ENCODE measurements around the gene ZNF79. TPM values are rescaled to one million over a fixed set of nuclear protein-coding genes. Genes with fewer than 3 reads are reported as not detected.

ZNF79 gene
- total RNA-seq, 1 experiment from 2014 or later: 9.0 TPM

DNA sequence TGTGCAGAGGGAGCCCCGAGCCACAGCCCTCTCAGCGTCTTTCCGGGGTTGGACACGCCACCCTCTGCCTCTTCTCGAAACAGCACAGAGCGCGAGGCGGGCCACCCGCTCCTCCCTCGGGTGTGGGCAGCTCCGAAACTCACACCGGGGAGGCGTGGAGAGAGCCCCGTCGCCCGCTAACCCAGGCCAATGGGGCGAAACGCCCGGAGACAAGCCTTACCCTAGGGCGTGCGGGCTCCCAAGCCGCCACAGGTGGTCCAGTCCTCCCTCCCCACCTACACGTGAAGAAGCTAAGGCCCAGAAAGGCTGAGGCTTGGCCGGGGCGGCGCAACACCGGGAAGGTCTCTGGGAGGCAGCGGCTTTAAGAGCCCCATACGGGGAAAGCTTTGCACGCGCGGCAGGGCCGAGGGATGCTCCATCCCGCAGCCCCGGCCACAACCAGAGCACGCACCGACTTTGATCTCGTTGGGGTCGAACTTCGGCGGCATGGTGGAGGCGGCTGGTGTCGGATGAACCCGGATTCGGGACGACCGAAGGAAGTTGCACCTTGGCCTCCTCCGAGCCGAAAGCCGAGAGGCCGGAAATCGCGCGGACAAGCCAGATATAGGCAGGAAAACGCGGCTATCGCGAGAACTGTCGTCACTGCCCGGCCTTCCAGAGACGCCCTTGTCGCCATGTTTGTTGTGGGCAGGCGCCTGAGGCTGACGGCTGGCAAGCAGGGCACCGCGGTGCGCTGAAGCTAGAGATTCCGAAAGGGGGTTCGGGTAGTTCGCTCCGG, 26.8 kb downstream of the ZNF79 start, which contains the start of the genes LRSAM1 and RPL12 (continued):
- TF ChIP-seq RORB (CRISPR knock-in tag; IDR thresholded peaks at IDR 0.05): 0 out of 2 replicates have a peak, but pooled peaks have one; percentile 53
- TF ChIP-seq, protein P1, sequence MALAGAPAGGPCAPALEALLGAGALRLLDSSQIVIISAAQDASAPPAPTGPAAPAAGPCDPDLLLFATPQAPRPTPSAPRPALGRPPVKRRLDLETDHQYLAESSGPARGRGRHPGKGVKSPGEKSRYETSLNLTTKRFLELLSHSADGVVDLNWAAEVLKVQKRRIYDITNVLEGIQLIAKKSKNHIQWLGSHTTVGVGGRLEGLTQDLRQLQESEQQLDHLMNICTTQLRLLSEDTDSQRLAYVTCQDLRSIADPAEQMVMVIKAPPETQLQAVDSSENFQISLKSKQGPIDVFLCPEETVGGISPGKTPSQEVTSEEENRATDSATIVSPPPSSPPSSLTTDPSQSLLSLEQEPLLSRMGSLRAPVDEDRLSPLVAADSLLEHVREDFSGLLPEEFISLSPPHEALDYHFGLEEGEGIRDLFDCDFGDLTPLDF (CRISPR knock-in tag; IDR thresholded peaks at IDR 0.05): 0 out of 2 replicates have a peak, but pooled peaks have one; percentile 47
- TF ChIP-seq JAZF1 (CRISPR knock-in tag; IDR thresholded peaks at IDR 0.05): no peak
- TF ChIP-seq, protein P2, sequence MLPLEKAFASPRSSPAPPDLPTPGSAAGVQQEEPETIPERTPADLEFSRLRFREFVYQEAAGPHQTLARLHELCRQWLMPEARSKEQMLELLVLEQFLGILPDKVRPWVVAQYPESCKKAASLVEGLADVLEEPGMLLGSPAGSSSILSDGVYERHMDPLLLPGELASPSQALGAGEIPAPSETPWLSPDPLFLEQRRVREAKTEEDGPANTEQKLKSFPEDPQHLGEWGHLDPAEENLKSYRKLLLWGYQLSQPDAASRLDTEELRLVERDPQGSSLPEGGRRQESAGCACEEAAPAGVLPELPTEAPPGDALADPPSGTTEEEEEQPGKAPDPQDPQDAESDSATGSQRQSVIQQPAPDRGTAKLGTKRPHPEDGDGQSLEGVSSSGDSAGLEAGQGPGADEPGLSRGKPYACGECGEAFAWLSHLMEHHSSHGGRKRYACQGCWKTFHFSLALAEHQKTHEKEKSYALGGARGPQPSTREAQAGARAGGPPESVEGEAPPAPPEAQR (CRISPR knock-in tag; IDR thresholded peaks at IDR 0.05): no peak
- 0 out of 2 replicates have a peak, but pooled peaks have one; percentile 13 for TF ChIP-seq SMAD4 (CRISPR knock-in tag; IDR thresholded peaks at IDR 0.05)
- no peak for TF ChIP-seq ELF4 (CRISPR knock-in tag; IDR thresholded peaks at IDR 0.05; ENCODE audit: low read depth)
- TF ChIP-seq, protein P3, sequence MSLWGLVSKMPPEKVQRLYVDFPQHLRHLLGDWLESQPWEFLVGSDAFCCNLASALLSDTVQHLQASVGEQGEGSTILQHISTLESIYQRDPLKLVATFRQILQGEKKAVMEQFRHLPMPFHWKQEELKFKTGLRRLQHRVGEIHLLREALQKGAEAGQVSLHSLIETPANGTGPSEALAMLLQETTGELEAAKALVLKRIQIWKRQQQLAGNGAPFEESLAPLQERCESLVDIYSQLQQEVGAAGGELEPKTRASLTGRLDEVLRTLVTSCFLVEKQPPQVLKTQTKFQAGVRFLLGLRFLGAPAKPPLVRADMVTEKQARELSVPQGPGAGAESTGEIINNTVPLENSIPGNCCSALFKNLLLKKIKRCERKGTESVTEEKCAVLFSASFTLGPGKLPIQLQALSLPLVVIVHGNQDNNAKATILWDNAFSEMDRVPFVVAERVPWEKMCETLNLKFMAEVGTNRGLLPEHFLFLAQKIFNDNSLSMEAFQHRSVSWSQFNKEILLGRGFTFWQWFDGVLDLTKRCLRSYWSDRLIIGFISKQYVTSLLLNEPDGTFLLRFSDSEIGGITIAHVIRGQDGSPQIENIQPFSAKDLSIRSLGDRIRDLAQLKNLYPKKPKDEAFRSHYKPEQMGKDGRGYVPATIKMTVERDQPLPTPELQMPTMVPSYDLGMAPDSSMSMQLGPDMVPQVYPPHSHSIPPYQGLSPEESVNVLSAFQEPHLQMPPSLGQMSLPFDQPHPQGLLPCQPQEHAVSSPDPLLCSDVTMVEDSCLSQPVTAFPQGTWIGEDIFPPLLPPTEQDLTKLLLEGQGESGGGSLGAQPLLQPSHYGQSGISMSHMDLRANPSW (CRISPR knock-in tag; conservative IDR thresholded peaks at IDR 0.05; ENCODE audit: low read depth): no peak
- peak; percentile 85; the same call in 1 of the 2 replicates for TF ChIP-seq CREB1 (CRISPR knock-in tag; IDR thresholded peaks at IDR 0.05)
- TF ChIP-seq MXD4 (CRISPR knock-in tag; IDR thresholded peaks at IDR 0.05; ENCODE audit: borderline replicate concordance): no peak
- TF ChIP-seq, protein P4, sequence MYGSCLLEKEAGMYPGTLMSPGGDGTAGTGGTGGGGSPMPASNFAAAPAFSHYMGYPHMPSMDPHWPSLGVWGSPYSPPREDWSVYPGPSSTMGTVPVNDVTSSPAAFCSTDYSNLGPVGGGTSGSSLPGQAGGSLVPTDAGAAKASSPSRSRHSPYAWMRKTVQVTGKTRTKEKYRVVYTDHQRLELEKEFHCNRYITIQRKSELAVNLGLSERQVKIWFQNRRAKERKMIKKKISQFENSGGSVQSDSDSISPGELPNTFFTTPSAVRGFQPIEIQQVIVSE (CRISPR knock-in tag; IDR thresholded peaks at IDR 0.05; ENCODE audit: borderline replicate concordance): no peak
- TF ChIP-seq TEAD1 (CRISPR knock-in tag; IDR thresholded peaks at IDR 0.05): peak; percentile 85
- peak; percentile 73; the same call in 1 of the 2 replicates for TF ChIP-seq NR1H2 (CRISPR knock-in tag; IDR thresholded peaks at IDR 0.05)
- TF ChIP-seq ETV6 (CRISPR knock-in tag; IDR thresholded peaks at IDR 0.05): no peak
- TF ChIP-seq, protein P5, sequence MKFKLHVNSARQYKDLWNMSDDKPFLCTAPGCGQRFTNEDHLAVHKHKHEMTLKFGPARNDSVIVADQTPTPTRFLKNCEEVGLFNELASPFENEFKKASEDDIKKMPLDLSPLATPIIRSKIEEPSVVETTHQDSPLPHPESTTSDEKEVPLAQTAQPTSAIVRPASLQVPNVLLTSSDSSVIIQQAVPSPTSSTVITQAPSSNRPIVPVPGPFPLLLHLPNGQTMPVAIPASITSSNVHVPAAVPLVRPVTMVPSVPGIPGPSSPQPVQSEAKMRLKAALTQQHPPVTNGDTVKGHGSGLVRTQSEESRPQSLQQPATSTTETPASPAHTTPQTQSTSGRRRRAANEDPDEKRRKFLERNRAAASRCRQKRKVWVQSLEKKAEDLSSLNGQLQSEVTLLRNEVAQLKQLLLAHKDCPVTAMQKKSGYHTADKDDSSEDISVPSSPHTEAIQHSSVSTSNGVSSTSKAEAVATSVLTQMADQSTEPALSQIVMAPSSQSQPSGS (CRISPR knock-in tag; IDR thresholded peaks at IDR 0.05; ENCODE audit: borderline replicate concordance, low read depth): no peak
- peak; percentile 84 for TF ChIP-seq GABPB1 (CRISPR knock-in tag; IDR thresholded peaks at IDR 0.05)
- no peak for TF ChIP-seq NFE2L1 (CRISPR knock-in tag; IDR thresholded peaks at IDR 0.05)
- peak; percentile 91 for TF ChIP-seq CREM (CRISPR knock-in tag; IDR thresholded peaks at IDR 0.05)
- TF ChIP-seq ZNF671 (CRISPR knock-in tag; IDR thresholded peaks at IDR 0.05): peak; percentile 90; the same call in 1 of the 2 replicates
- TF ChIP-seq KAT7 (CRISPR knock-in tag; IDR thresholded peaks at IDR 0.05; ENCODE audit: borderline replicate concordance): peak; percentile 93
- TF ChIP-seq E2F5 (CRISPR knock-in tag; IDR thresholded peaks at IDR 0.05): no peak
- TF ChIP-seq, protein P6, sequence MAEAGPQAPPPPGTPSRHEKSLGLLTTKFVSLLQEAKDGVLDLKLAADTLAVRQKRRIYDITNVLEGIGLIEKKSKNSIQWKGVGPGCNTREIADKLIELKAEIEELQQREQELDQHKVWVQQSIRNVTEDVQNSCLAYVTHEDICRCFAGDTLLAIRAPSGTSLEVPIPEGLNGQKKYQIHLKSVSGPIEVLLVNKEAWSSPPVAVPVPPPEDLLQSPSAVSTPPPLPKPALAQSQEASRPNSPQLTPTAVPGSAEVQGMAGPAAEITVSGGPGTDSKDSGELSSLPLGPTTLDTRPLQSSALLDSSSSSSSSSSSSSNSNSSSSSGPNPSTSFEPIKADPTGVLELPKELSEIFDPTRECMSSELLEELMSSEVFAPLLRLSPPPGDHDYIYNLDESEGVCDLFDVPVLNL (CRISPR knock-in tag; IDR thresholded peaks at IDR 0.05; ENCODE audit: borderline replicate concordance, low read depth): no peak
- TF ChIP-seq GRHL2 (CRISPR knock-in tag; IDR thresholded peaks at IDR 0.05; ENCODE audit: insufficient replicate concordance, severe bottlenecking): no peak
- peak; percentile 90 for TF ChIP-seq NFATC4 (CRISPR knock-in tag; IDR thresholded peaks at IDR 0.05)
- peak; percentile 68; the same call in 1 of the 2 replicates for TF ChIP-seq TP53 (CRISPR knock-in tag; IDR thresholded peaks at IDR 0.05)
- TF ChIP-seq CTCF (IDR thresholded peaks at IDR 0.05): no peak
